22Rv1 (cell line): ENCODE results near the gene FAM20A.

Experiments used
- ZFX ChIP-seq: fragments of 450-650 bp; IDR thresholded peaks from 2 replicates; pipeline ENCODE4 v1.6.1; 2017; ENCODE audit warnings: antibody characterized with exemption, borderline replicate concordance
- TF ChIP-seq, protein P1 (sequence below): fragments of 450-650 bp; IDR thresholded peaks from 2 replicates; pipeline ENCODE4 v1.5.1; 2017; ENCODE audit warnings: mild to moderate bottlenecking

DNA sequence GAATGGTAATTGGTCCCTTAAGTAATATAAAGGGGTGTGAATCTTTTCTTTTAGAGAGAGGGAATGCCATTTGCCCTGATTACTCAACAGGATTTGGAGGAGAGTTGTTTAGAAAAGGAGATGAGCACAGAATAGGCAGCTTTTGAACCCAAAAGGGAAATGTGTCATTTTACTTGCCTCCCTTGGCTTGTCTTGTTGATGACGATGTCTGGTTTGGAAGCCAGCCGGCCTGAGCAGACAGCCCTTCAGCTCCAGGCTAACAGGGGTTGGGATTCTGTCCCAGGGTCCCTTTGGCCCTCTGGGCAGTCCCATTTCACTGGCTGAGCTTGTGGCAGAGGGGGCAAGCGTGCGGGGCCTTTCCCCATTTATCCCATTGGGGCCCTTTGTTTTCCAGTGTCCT is 111.2 kb downstream of the FAM20A start:
- TF ChIP-seq, protein P1, sequence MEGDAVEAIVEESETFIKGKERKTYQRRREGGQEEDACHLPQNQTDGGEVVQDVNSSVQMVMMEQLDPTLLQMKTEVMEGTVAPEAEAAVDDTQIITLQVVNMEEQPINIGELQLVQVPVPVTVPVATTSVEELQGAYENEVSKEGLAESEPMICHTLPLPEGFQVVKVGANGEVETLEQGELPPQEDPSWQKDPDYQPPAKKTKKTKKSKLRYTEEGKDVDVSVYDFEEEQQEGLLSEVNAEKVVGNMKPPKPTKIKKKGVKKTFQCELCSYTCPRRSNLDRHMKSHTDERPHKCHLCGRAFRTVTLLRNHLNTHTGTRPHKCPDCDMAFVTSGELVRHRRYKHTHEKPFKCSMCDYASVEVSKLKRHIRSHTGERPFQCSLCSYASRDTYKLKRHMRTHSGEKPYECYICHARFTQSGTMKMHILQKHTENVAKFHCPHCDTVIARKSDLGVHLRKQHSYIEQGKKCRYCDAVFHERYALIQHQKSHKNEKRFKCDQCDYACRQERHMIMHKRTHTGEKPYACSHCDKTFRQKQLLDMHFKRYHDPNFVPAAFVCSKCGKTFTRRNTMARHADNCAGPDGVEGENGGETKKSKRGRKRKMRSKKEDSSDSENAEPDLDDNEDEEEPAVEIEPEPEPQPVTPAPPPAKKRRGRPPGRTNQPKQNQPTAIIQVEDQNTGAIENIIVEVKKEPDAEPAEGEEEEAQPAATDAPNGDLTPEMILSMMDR = no peak
- no peak for TF ChIP-seq ZFX
